ENCODE measurements around the gene CBARP.

Gene CBARP

DNA sequence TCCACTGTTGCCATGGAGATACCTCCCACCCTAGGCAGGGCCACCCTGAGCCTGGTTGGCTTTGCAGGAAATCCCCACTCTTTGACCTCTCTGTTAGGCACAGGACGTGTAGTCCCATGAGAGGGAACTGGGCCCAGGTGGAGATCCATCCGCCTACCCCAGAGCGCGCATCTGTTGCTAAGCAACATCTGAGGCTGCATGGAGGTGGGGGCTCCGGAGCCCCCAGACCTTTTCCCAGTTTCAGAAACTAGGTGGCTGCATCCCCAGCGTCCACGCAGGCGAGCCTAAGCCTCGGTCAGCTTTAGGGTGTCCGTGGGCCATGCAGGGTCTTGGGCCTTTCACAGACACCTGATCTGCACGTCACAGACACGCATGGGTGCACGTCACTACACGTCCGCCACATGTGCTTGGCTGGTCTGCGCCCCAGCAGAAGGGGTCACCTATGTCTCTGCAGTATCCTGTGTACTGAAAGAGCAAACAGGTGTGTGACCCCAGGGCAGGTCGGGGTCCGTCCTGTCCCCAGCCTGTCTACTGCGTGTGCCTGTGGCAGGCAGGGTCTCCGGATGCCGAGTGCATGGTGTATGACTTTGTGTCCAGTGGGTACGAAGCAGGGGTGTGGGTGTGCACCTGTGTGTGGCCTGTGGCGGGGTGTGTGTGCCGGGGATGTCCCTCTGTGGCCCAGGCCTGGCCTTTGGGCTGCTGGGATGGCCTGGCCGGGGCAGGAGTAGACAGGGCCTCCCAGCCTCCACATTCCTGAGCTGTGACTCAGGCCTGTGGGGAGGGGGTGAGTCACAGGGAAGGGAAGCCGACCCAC, 27.2 kb upstream of the CBARP start:
- DNase-seq, result no peak

DNA sequence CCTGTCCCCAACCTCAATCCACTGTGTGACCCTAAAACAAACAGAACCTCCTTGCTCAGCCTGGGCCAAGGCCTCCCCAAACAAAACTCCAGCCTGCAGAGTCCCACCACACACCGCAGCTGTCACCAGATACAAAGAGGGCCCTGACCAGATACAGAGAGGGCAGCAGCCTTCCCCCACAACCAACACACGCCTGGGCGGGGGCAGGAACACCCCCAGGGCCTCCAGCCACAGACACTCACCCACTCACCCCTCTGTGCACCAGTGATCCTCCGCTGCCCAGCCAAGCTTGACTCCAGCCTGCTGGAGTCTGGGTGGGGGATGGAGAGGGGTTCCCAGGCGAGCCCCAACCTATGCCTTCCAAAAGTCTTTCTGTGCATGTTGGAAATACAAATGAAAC, 25.4 kb upstream of the CBARP start:
- DNase-seq, result no peak

DNA sequence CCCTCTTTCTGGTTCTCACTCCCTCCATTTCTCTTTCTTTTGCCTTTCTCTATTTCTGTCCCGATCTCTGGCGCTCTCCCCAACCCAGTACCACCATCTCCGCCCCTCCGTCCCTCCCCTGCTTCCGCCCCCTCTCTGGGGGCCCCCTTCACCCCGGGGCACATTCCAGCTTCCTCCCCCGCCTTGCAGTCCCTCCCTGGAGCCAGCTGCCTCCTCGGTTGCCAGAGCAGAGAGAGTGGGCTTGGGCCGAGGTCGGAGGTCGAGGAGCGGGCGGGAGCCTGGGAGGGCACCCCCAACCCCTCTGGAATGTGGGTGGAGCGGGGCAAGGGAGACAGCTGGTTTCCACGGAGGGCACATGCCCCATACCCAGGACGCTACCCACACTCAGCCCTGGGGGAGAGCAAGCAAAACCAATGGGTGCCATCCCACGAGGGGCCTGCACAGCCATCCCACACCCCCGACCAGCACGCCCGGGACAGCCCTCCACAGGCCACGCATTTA, 24.9 kb upstream of the CBARP start:
- DNase-seq, result no peak

DNA sequence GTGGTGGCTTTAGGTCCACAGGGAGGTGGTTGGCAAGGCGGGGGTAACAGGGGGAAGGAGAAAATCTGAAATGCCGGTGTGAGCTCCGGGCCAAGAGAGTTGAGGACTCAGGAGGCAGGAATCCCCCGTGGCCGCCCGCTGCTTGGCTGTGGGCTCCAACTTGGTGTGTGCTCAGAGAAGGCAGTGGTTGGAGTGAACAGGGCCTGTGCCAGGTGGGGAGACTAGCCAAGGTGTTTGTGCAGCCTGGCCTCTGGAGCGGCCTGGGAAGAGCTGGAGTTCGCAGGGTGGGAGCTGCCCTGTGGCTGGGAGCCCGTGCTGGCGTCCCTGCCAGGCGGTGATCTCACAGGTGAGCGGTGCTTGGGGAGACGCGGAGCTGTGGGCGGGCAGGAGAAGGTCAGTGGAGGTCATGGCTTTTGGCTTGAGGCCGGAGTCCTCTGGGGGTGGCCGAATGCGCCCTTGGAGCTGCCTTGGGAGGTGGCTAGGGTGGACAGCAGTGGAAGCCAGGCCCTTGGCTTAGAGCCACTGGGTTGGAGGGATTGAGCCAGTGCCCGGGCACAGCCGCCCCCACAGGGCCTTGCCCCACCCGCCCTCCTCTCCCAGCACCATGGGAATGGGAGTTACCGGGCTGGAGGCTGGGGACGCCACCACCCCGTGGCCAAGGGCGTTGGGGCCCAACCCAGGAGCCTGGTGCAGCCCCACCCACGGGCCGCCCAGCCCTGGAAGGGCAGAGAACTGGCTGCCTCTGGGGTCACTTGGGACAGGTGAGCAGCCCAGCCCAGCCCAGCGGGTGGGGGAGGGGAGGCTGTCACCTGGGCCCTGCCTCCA, 24.2 kb upstream of the CBARP start:
- no peak for DNase-seq

DNA sequence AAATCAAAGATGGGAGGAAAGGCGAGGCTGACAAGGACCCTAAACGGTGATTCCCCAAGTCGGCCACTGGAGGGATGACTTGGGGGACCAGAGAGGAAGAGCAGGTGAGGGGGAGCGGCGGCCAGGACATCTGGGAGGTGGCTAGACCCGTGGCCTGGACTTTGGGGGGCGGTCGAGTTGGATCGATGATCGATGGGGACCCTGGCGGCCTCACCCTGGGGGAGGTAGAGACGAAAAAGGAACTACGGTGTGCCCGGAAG, 23.7 kb upstream of the CBARP start:
- DNase-seq, result no peak

DNA sequence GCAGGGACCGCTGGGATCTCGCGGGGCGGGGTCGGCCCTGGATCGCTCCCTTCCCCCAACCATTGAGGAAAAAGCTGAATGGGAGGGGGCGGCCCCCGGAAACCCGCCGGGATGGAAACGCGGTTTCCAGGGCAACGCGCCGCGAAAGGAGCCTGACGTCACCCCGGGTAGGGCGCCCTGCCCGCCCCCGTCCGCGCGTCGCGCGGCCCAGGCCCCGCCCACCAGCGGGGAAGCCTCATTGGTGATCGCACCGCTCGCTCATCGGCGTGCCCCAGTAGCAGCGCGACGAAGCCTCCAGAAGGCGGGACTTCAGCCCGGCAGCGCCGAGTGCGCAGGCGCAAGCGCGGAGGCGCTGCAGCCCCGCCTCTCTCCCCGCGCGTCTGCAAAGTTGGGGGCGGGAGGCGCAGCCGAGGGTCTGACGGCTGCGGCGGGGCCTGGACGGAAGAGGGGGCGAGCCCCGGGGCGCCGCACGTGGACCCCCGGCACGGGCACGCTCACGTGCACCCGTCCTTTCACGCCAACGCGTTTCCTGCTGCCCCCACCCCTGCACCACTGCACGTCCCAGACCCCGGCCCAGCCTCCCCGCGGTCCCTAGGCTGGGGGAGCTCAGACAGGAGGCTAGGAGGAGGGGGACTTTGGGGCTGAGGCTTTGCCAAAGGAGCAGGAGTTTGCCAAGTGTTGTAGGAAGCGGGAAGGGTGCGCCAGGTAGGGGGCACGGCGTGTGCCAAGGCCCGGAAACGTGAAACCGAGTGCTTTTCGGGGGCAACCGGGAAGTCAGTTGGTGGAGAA, 23.1 kb upstream of the CBARP start:
- DNase-seq, result peak; percentile 67

DNA sequence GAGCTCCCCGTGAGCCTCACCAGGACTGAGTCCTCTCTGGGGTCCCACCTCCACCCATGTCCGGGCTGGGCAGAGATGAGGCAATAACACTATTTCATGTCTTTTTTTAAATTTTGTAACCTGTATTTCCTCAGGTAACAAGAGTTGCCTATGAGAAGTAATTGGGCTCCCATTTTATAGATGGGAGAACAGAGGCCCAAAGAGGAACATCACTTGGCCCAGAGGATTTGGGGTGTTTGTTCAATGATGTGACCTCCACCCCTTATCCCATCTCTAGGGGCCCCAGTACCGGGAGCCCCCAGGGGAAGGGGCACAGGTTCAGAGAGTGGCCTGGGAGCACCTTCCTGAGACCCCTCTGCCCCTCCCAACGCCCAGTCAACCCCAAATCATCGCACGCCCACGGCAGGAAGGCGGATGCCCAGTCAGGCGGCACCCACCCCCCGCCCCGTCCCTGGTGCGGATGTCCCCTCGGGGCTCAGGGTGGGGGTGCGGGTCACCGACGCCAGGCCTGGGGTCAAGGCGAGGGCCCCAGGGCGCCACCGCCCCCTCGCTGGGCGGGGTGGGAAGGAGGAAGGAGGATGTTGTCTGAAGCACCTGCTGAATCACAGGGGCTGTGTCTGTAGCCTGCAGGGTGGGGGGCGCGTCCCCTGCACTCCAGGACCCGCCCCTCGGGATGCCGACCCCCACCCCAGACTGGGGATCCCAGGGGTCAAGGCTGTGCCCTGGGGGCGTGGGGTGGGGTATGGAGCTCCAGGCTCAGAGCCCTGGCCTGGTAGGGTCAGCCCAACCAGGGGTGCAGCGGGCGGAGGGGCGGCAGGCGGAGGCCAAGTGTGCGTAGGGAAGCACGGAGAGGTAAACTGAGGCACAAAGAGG, 22.3 kb upstream of the CBARP start:
- DNase-seq, result no peak

DNA sequence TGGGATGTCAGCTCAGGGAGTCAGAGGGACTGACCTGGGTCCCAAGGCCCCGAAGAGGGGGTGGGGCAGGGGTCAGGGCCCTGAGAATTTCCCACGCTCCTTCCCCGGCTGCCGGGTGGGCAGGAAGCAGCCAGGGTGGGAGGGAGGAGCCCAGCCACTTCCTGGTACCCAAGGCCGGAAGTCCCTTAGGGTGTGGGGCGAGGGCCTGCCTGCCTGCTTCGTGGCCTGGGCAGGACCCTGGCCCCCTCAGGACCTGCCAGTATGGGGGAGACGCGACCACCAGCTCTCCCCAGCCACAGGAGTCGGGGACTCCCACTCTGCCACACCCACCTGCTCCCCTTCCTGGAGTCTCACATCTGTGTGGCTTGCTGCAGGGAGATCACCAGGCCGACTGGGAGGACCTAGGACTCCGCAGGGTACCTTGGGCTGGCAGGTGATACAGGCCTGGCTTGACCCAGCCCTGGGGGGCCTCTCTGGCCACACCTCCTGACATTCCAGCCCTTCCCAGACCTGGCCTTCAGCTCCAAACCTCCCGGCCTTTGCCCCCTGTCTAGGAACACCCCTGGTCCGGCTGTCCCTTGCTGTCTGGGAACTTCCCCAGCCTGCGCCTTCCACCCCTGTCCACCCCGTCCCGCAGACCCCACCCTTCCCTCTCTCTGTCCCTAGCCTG, 21.5 kb upstream of the CBARP start:
- DNase-seq, result no peak

DNA sequence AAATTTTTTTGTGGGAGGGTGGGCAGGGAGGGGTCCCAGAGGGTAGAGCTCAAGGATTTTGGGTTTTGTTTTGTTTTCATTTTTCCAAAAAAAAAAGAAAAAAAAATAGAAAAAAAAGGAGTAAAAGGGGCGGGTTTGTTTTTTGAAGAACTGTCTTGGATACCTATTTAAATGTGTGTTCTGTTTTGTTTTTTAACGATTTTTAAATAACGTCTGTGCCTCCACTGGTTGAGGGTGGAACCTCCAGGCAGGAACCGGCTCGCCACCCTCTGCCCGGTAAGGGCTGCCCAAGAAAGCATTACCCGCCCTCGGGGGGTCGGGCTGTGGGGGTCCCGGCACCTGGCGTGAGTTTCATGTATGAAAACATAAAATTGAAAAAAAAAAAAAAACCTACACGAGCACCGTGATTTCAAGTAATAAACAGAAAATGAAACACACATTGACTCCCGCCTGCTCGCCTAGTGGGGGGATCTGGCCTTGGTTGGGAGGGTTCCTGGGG, 21.0 kb upstream of the CBARP start:
- DNase-seq, result no peak

DNA sequence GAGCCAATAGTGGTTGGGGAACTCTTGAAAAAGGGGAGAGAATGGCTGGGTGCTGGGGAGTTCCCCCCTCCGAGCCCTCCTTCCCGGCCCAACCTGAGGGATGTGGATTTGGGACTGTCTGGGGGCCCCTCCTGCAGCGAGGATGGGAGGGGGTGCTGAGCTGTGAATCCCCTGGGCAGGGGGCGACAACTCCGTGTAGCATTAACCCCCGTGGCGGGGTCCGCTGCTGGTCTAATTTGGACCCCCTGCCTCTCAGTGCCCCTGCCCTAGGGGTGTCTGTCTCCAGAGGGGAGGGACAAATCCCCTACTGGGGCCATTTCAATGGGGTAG, 20.3 kb upstream of the CBARP start:
- DNase-seq, result no peak

DNA sequence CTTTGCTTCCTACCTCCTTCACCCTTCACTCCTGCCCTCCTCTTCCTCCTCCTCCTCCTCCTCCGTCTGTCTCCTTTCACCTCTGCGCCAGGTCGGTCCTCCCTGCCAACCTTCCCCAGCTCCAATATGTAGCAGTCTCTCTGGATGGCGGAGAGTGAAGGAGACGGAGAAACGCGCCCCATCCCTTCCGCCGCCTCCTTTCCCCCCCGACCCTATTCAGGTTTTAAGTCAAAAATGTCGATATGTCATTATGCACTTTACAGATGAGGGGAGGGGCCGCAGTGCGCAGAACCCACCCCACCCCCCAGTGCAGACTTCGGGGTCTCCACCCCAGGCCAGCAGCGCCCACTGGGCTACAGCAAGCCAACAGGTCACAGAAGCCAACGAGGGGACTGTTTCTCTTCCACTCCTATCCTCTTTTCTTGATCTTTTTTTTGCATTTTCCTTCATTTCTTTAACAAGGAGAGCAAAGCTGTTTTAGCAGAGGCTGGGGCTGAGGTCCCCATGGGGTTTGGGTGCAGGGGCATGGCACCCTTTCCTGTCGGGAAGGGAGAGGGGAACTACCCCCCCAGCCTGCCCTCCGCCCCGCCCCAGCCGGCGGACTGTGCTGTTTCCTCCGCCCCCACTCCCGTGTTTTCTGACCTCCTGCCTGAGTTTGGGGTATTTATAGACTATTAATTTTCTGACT, 19.8 kb upstream of the CBARP start:
- no peak for DNase-seq

DNA sequence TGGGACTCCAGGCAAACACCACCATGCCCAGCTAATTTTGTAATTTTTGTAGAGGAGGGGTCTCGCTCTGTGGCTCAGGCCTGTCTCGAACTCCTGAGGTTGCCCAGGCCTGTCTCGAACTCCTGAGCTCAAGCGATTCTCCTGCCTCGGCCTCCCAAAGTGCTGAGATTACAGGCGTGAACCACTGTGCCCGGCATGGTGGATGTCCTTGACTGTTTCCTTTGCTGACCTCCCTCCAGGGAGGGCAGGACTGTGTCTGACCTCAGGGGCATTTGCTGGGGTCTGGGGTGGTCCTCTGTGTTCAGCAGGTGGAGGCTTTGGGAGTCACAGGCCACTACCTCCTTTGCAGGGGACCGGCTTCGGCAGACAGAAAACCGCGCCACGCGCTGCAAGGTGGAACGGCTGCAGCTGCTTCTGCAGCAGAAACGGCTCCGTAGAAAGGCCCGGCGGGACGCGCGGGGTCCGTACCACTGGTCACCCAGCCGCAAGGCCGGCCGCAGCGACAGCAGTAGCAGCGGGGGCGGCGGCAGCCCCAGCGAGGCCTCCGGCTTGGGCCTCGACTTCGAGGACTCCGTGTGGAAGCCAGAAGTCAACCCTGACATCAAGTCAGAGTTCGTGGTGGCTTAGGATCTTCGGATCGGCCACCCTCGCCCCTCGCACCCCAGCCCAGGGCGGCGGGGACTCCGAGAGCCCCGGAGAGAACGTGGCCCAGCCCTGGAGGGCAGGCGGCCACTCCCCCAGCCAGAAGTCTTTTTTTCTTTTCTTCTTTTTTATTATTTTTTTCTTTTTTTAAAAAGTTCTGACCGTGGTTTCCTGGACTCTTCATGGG, 19.1 kb upstream of the CBARP start:
- no peak for DNase-seq

DNA sequence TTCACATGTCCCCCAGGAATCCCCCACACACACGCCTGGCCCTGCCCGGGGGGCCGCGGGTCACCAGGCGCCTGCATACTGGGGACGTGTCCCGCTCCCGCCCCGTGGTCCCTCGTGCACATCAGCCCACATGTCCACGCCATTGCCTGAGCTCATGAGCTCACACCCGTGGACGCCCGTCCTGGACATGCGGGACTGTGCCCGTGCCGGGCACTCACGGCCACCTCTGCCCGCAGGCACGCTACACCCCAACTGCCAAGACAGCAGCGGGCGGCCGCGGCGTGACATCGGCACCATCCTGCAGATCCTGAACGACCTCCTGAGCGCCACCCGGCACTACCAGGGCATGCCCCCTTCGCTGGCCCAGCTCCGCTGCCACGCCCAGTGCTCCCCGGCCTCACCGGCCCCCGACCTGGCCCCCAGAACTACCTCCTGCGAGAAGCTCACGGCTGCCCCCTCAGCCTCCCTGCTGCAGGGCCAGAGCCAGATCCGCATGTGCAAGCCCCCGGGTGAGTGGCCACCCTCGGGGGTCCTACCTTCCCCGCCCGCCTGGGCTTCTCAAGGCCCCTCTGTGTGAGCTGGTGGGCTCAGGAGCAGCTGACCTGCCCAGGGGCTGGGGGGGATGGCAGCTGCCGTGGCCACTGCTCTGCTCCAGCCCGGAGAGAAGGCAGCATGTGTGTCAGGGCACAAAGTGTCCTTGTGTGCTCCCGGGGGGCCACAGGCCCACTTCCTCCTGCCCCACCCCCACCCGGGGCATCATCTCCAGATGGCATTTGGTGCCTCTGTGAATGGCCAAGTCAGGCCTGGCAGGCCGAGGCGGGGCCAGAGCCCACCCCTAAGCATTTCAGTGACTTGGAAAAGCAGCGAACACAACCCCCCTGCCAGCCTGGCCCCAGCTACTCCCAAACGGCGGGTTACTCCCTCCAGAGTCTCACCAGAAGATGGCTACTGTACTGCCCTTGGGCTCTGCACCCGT, 17.7 kb upstream of the CBARP start:
- no peak for DNase-seq

DNA sequence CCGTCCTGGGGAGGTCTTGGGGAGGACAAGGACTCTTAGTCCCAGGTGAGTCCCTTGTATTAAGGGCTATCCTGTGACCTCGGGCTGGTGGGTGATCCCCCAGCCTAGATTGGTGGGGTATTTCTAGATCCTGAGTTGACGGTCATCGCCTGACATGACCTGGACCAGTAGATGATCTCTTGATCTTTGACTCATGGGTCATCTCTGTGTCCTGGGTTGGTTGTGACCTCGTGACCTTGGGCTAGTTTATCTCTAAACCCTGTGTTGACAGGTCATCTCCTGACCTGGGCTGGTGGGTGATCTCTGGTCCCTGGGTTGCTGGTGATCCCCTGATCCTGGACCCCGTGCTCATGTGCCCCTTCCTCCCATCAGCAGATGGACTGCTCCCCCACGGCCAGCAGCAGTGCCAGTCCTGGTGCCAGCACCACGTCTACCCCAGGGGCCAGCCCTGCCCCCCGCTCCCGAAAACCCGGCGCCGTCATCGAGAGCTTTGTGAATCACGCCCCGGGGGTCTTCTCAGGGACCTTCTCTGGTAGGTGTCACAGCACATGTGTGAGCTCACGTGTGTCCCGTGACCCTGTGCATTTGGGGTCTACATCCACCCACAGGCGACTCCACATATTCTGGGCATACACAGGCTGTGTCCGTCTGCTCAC, 16.9 kb upstream of the CBARP start:
- no peak for DNase-seq

DNA sequence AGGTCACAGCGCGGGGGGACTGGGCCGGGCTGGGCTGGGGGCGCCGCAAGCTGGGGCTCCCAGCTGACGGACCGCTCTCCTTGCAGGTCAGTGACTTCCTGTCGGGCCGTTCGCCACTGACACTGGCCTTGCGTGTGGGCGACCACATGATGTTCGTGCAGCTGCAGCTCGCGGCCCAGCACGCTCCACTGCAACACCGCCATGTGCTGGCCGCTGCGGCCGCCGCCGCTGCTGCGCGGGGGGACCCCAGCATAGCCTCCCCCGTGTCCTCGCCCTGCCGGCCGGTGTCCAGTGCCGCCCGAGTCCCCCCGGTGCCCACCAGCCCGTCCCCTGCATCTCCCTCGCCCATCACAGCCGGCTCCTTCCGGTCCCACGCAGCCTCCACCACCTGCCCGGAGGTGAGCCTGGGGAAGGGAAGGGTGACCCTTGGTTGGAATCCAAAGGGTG, 16.3 kb upstream of the CBARP start:
- DNase-seq, result no peak

DNA sequence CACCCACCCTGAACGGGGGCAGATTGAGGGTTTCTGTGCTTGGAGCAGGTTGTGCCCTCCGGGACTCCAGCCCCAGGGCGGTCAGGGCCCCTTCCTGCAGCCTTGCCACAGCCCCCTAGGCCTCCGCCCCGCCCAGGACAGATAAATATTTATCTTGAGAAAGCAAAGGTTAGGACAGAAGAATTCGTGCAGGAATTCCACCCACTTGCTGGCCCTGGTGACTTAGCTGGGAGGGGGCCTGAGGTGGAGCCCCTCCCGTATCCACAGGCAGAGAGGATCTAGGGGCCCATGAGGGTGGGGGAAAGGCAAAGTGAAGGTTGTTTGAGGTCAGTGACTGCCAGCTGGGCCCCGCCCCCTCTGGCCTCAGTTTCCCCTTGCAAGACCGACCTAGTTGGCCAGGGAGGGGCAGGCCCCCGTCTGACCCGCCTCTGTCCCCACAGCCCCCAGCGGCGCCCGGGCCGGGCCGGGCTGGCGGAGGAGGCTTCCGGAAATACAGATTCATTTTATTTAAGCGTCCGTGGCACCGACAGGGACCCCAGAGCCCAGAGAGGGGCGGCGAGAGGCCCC, 15.8 kb upstream of the CBARP start:
- DNase-seq, result no peak

DNA sequence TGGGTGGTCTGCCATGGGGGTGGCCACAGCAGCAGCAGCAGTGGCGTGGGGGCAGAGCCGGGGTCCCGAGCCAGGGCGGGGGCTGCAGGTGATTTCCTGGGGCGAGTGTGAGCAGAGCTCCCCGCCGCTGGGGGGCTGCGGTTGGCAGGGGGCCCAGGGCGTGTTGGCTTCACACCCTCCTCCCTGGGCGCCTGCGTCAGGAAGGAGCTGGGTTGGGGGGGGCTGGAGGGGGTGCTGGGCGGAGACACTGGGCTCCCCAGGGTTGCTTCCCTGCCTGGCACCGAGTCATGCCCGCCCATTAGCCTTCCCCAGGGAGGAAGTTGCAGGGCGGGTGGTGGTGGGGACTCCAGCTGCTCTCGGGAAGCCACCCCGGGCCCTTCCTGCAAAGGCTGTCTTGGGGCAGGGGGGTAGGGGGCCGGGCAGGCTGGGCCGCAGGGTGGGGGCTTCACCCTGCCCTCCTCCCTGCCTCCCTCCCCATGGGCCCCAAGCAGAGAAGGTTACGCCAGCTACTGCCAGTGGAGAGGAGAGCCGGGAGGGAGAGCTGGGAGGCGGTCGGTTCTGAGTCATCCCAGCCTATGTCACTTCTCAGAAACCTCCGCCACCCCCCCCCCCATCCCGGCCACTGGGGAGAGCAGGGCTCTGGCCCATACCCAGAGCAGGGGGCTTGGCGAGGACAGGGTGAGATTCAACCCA, 15.2 kb upstream of the CBARP start:
- DNase-seq, result peak; percentile 39
